GM23248 (cell line): ENCODE results near the gene CAVIN3.

Experiments used
- EZH2 ChIP-seq: fragments of 200-600 bp; sonication (generic); IDR thresholded peaks from 2 replicates; pipeline ENCODE4 v1.6.1; 2018; ENCODE audit warnings: antibody characterized with exemption, mild to moderate bottlenecking; ENCODE audit not compliant: insufficient read depth, poor library complexity, severe bottlenecking
- EZH2phosphoT487 ChIP-seq: fragments of 200-600 bp; sonication (generic); IDR thresholded peaks from 2 replicates; pipeline ENCODE4 v1.6.1; 2018; ENCODE audit warnings: antibody characterized with exemption, moderate library complexity, mild to moderate bottlenecking, low read depth; ENCODE audit not compliant: insufficient read depth

GRCh38 chr11:6312106-6312505 lies 8.2 kb downstream of the CAVIN3 start:
- no peak for TF ChIP-seq EZH2phosphoT487
- no peak for TF ChIP-seq EZH2
